ENCODE results near the gene TSPAN19. TPM values are rescaled to one million over a fixed set of nuclear protein-coding genes. Genes with fewer than 3 reads are reported as not detected.

The TSPAN19 gene
- total RNA-seq, 6 experiments from 2014 or later, result not detected

- peaks cover 5% of the 10 kb centered on the region; the same call in 1 of the 2 replicates for H3K9me3 Mint-ChIP-seq
These were observed 61.8 kb downstream of the TSPAN19 start for GRCh38 chr12:84974155-84974815.

GRCh38 chr12:84973026-84973425 is 63.1 kb downstream of the TSPAN19 start:
- no peaks in the 10 kb centered on the region for H3K4me1 Mint-ChIP-seq (ENCODE audit: low read depth)
- H3K4me3 Mint-ChIP-seq, result no peak overlapping the region
- H3K9me3 Mint-ChIP-seq, result peaks cover 5% of the 10 kb centered on the region; the same call in 1 of the 2 replicates
- H3K27me3 Mint-ChIP-seq (ENCODE audit: insufficient read depth), result no peaks in the 10 kb centered on the region
- no peak for TF ChIP-seq CTCF (IDR thresholded peaks at IDR 0.05)
- no peak overlapping the region for H3K27ac Mint-ChIP-seq
- DNase-seq, result no peak
- no peaks in the 10 kb centered on the region for H3K36me3 Mint-ChIP-seq (ENCODE audit: low read depth)

More at GRCh38 chr12:84974155-84974815, 61.8 kb downstream of the TSPAN19 start:
- Mint-ChIP-seq H3K4me3 (no peak overlapping the region), H3K27me3 (ENCODE audit: insufficient read depth) (no peaks in the 10 kb centered on the region), H3K36me3 (ENCODE audit: low read depth) (no peaks in the 10 kb centered on the region), H3K4me1 (ENCODE audit: low read depth) (no peaks in the 10 kb centered on the region), H3K27ac (no peak overlapping the region)
- DNase-seq, result no peak
- TF ChIP-seq CTCF (IDR thresholded peaks at IDR 0.05), result no peak

- H3K9me3 Mint-ChIP-seq, result no peaks in the 10 kb centered on the region
- H3K27ac Mint-ChIP-seq, result no peak overlapping the region
- no peaks in the 10 kb centered on the region for H3K36me3 Mint-ChIP-seq (ENCODE audit: low read depth)
- no peak overlapping the region for H3K4me3 Mint-ChIP-seq
- TF ChIP-seq CTCF (IDR thresholded peaks at IDR 0.05), result no peak
- DNase-seq, result no peak
- H3K4me1 Mint-ChIP-seq (ENCODE audit: low read depth), result no peaks in the 10 kb centered on the region
- no peaks in the 10 kb centered on the region for H3K27me3 Mint-ChIP-seq (ENCODE audit: insufficient read depth)
These were observed 66.9 kb downstream of the TSPAN19 start for GRCh38 chr12:84969226-84969625.

Other genes starting within 250 kb of the TSPAN19 start
- not detected for gene SLC6A15, start 123.5 kb downstream of the TSPAN19 start, total RNA-seq (2021; fragmentation: NEBNext Ultra II Directional; extraction: Animal tissue kit (Norgen Biotek cat#: 25700))
- under 1 TPM in 2 of 6 experiments, not detected in 4; 0.21 to 0.57 TPM for gene LRRIQ1, start 74 bp upstream of the TSPAN19 start, total RNA-seq (2021; fragmentation: NEBNext Ultra II Directional; extraction: Animal tissue kit (Norgen Biotek cat#: 25700))
- not detected for gene ALX1, start 243.9 kb upstream of the TSPAN19 start, total RNA-seq (2021; fragmentation: NEBNext Ultra II Directional; extraction: Animal tissue kit (Norgen Biotek cat#: 25700))

All from HFFc6 (cell line).